Nephron progenitor cell (in vitro differentiated cells): ENCODE results near the gene DSCAM.
A peak's percentile ranks its signal among the peaks of the same experiment; 100 is the strongest.

ENCODE experiments used
- DNase-seq: peaks from one replicate; pipeline ENCODE4 v3.0.0; 2021
- H3K27ac Mint-ChIP-seq: 2 replicates; pipeline ENCODE4 v1.8.0; 2021; ENCODE audit warnings: mild to moderate bottlenecking, moderate library complexity, mixed read lengths
- H3K27me3 Mint-ChIP-seq: 2 replicates; pipeline ENCODE4 v1.8.0; 2021; ENCODE audit warnings: mild to moderate bottlenecking, low read depth, mixed read lengths; ENCODE audit not compliant: poor library complexity
- H3K36me3 Mint-ChIP-seq: 2 replicates; pipeline ENCODE4 v1.8.0; 2021; ENCODE audit warnings: low read depth, mixed read lengths
- H3K4me1 Mint-ChIP-seq: 2 replicates; pipeline ENCODE4 v1.8.0; 2021; ENCODE audit warnings: mixed read lengths
- H3K4me3 Mint-ChIP-seq: 2 replicates; pipeline ENCODE4 v1.8.0; 2021; ENCODE audit warnings: mild to moderate bottlenecking, moderate library complexity, mixed read lengths
- H3K9me3 Mint-ChIP-seq: 2 replicates; pipeline ENCODE4 v1.8.0; 2021; ENCODE audit warnings: mild to moderate bottlenecking, moderate library complexity, mixed read lengths
- CTCF ChIP-seq: fragments of 200-600 bp; sonication (generic); IDR thresholded peaks from 2 replicates; pipeline ENCODE4 v1.5.0; 2021; ENCODE audit warnings: antibody characterized with exemption

Gene DSCAM

GRCh38 chr21:40623528-40623927, 223.4 kb downstream of the DSCAM start:
- Mint-ChIP-seq H3K27ac (no peak overlapping the region), H3K4me3 (no peak overlapping the region), H3K27me3 (peaks cover 4% of the 10 kb centered on the region), H3K36me3 (no peaks in the 10 kb centered on the region), H3K9me3 (no peaks in the 10 kb centered on the region), H3K4me1 (peaks cover 3% of the 10 kb centered on the region)
- DNase-seq = no peak
- no peak for TF ChIP-seq CTCF

- Mint-ChIP-seq H3K9me3 (no peaks in the 10 kb centered on the region), H3K4me3 (no peak overlapping the region), H3K36me3 (no peaks in the 10 kb centered on the region), H3K4me1 (peaks cover 13% of the 10 kb centered on the region), H3K27me3 (peaks cover 4% of the 10 kb centered on the region), H3K27ac (no peak overlapping the region)
- no peak for DNase-seq
- TF ChIP-seq CTCF = no peak
Measured at GRCh38 chr21:40622531-40622930, 224.4 kb downstream of the DSCAM start.

- no peak overlapping the region for H3K27ac Mint-ChIP-seq
- no peak for TF ChIP-seq CTCF
- H3K9me3 Mint-ChIP-seq = no peaks in the 10 kb centered on the region
- DNase-seq = no peak
- peaks cover 4% of the 10 kb centered on the region for H3K27me3 Mint-ChIP-seq
- H3K4me1 Mint-ChIP-seq = peaks cover 13% of the 10 kb centered on the region
- no peak overlapping the region for H3K4me3 Mint-ChIP-seq
- no peaks in the 10 kb centered on the region for H3K36me3 Mint-ChIP-seq
Measured at GRCh38 chr21:40620386-40621145, 226.4 kb downstream of the DSCAM start.

GRCh38 chr21:40618191-40618973, 228.6 kb downstream of the DSCAM start:
- peak overlapping the region; percentile 33 for H3K27ac Mint-ChIP-seq
- peaks cover 13% of the 10 kb centered on the region for H3K4me1 Mint-ChIP-seq
- H3K36me3 Mint-ChIP-seq = no peaks in the 10 kb centered on the region
- no peaks in the 10 kb centered on the region for H3K27me3 Mint-ChIP-seq
- H3K9me3 Mint-ChIP-seq = no peaks in the 10 kb centered on the region
- H3K4me3 Mint-ChIP-seq = no peak overlapping the region
- no peak for TF ChIP-seq CTCF
- DNase-seq = peak; percentile 15

- Mint-ChIP-seq H3K4me3 (no peak overlapping the region), H3K27ac (peak overlapping the region; percentile 69), H3K27me3 (peaks cover 4% of the 10 kb centered on the region), H3K36me3 (no peaks in the 10 kb centered on the region), H3K9me3 (no peaks in the 10 kb centered on the region), H3K4me1 (peaks cover 13% of the 10 kb centered on the region)
- DNase-seq = no peak
- no peak for TF ChIP-seq CTCF
Measured at GRCh38 chr21:40616377-40616704, 230.6 kb downstream of the DSCAM start.
